HG02885 (cell line): ENCODE results near the gene OXSR1.
"Not testable (repeated sequence)": the region's sequence is repeated elsewhere in the genome, so short reads cannot be mapped to it uniquely, and the experiment has no call there.

Experiments used
- ATAC-seq: cut with Tn5 transposase; IDR thresholded peaks from one replicate; pipeline ENCODE4 v1.9.1; 2021; ENCODE audit warnings: mild to moderate bottlenecking; ENCODE audit not compliant: unreplicated experiment, poor library complexity

The OXSR1 gene

DNA sequence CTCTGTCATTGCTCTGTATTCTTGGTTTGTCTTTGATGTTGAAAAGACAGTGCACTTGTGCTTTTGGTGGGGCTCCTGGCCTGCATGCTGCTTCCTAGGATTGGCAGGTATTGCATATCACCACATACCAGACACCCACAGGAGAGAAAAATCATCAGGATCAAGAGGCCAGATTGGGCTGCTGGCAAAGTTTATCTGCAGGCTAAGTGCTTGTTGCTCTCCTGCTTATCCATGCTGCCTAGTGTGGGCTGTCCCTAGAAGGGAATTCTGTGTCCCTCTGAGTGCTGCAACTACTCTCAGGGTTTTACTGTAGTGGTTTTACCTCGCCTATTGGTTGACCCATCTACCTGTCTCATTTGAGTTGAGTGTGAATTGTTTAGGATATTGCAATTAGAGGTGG is 99.4 kb downstream of the OXSR1 start:
- ATAC-seq, result no peak

DNA sequence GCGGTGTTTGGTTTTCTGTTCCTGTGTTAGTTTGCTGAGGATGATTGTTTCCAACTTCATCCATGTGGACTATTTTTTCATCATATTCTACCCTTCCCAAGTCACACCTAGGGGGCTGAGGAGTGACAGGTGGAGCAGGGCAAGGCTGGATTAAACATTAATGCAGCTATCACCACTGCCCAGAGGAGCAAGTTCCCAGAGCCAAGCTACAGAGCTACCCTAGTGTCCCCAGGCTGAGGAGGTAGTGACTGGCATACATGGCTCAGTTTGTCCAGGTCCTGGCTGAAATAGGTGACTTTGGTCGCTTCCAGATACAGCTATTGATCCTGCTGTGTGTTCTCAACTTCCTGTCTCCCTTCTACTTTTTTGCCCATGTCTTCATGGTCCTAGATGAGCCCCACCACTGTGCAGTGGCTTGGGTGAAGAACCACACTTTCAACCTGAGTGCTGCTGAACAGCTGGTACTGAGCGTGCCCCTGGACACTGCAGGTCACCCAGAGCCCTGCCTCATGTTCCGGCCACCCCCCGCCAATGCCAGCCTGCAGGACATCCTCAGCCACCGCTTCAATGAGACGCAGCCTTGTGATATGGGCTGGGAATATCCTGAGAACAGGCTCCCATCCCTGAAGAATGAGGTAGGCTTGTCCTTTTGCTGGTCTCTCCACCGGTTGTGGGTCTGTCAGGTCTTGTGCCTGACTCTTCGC is 100.4 kb downstream of the OXSR1 start, which contains the start of gene SLC22A13:
Gene SLC22A13, plus strand, starts transcription at position 209 of the 704 bp plus-strand sequence. Its CDS starts 49 bp downstream, at position 258.
- ATAC-seq, result no peak

DNA sequence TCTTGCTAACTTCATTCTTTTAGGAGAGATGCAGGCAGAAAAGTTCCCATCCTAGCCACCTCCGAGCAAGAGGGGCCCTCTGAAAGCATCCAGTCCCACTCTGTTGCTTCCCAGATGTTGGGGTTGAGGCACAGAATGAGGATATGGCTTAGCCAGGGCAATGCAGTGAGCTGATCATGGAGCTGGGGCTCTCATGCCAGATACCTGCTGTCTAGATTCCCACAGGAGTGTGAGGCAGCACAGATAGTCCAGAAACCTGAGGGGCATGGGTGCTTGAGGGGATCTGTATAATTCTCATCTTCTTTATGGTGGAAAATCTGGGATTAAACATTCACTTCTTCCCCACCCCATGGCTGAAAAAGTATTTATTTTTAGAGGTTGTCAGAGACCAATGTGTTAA is 101.5 kb downstream of the OXSR1 start:
- ATAC-seq, result no peak

DNA sequence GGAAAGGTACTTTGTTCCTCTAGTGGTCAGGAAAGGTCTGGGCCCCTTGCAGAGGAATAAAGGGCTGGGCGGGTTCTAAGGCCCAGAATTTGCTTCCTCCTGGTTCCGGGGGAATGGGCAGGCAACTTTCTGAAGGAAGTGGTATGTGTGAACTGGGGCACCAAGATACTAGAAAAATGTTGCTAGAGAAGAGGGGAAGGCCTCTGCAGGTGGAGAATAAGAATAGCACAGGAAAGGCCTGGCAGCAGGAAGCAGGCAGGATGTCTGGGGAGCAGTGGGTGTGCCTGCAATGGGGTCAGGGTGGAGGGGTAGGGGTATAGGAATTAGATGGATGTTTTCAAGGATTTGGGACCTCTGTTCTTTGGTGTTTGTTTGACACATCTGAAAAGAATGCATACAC is 102.3 kb downstream of the OXSR1 start:
- no peak for ATAC-seq

DNA sequence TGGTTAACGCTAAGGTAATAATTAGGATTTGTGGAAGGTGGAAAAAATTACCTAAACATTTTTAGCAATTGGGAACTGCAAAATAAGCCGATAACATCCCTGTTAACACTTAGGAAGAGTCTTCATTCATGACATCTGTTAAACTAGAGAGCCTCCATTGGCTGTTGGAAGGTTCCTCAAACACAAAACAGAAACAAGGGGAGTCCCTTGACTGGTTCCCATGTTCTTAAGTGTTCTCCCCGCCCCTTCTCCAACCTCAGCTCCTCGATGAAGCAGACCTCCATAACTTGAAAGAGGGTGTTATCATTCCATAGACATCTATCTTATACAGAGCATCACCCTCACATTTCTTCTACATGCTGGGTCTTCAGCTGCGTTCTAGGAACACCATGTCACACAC is 102.8 kb downstream of the OXSR1 start:
- ATAC-seq, result peak; percentile 40

DNA sequence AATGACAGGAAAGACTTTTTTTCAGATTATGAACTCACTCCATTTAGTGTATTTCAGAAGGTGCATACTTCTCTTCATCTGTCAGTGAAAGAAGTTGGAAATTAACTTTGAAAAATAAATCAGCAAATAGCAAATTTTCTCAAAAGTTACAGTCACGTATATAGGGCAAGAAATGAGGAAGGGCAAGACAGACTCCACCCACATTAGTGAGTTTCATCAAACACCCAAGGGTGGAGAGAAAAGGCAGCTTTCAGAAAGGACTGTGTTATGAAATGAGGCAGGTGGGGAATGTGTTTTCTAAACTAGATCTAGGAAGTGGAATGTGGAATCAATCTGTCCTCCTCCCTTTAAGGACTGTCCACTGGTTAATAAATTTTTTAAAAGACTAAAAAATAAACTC is 103.2 kb downstream of the OXSR1 start:
- peak; percentile 77 for ATAC-seq

DNA sequence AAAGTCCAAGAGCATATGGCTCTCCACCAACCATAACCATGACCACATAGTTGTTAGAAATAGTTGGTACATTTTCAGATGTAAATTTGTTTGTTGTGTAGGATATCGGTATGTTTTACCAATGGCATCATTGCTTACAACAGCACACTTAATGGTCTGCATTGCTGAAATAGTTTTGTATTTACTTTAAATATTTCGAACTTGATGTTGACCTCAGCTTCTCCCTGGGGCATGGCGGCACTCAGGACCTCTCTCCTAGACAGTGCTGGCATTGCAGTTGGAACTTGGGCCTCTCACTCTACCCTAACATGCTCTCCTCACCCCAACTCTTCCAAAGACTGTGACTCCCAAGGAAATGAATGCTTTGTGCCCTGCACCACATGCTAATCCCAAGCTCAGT is 105.3 kb downstream of the OXSR1 start:
- ATAC-seq, result no peak

DNA sequence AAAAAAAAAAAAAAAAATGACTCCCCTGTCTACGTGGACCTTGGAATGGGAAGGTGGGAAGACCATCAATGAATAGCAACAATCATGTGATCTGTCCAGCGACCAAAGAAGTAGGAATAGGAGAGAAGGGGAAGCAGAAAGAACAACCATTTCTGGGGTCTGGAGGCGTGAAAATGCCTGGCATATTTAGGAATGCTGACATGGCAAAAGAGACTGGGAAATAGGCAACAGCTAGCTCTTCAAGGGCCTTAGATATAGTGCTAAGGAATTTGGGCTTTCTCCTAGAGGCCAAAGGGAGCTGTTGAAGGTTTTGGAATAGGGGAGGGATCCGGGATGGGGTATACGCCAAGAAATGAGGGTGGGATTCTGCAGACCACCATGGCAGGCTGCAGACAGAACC is 106.2 kb downstream of the OXSR1 start:
- ATAC-seq, result no peak

DNA sequence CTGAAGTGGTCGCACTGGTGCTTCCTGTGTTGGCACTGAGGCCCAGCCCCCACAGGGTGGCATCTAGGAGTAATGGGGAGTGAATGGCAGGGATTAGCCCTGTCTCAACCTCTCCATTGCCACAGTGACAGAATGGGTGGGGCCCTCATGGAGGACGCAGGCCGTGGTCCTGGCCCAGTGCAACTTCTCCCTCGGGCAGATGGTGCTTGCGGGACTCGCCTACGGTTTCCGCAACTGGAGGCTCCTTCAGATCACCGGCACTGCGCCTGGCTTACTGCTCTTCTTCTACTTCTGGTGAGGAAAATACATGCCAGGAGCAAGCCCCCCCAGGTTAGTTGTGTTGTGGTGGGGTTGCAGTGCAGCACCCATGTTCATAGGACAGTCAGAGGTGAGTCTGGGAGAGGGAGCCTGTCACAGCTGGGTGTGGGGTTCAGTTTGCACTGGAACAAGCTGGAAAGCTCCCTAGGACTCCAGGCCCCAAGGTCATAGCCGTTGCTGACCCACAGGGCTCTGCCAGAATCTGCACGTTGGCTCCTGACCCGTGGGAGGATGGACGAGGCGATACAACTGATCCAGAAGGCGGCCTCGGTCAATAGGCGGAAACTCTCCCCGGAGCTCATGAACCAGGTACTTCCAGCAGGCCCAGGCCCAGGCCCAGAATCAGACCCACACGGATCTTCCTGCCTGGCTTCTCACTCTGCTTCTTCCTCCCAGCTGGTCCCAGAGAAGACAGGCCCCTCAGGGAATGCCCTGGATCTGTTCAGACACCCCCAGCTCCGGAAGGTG is 109.7 kb downstream of the OXSR1 start:
- no peak for ATAC-seq

DNA sequence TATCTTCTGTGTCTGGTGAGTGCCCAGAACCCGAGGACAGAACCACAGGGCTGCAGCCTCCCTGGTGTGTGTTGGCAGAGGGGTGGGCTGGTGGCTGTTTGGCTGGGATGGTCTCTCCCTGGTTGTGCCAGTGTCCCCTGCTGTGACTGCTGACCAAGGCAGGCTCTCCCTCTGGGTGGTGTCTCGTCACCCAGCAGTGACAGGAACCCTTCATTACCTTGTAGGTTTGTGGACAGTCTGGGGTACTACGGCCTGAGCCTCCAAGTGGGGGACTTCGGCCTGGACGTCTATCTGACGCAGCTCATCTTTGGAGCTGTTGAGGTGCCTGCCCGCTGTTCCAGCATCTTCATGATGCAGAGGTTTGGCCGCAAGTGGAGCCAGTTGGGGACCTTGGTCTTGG is 110.3 kb downstream of the OXSR1 start:
- no peak for ATAC-seq

DNA sequence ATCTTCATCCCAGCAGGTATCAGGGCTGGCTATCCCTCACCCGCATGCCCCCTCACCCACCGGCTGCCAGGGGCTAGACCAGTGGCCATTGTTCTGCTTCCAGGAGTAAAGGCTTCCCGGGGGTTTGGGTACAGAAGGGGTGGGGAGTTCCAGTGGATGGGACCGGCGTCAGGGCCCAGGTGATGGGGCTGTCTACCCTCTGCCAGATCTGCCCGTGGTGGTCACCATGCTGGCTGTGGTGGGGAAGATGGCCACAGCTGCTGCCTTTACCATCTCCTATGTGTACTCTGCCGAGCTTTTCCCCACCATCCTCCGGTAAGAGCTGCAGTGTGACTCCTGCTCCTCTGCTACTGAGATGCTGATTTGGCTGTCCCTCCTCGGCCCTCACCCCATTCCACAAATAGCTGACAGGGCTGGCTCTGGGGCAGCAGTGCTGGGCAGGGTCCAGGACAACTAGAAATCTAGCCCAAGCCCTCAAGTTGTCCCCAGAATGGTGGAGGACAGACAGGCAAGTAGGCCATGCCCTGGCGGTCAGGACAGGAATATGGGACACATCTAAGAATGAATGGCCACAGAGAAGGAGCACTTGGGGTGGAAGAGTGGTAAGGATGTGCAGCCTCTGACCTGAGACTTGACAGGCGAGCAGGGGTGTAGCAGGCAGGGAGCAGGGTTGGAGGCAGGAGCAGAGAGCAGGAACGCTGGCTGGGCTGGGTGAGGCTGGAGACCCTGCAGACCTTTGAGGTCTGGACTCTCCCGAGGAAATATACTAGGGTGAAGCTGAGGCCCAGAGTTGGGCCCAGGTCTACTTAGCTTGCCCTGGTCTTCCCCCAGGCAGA is 111.0 kb downstream of the OXSR1 start:
- no peak for ATAC-seq

DNA sequence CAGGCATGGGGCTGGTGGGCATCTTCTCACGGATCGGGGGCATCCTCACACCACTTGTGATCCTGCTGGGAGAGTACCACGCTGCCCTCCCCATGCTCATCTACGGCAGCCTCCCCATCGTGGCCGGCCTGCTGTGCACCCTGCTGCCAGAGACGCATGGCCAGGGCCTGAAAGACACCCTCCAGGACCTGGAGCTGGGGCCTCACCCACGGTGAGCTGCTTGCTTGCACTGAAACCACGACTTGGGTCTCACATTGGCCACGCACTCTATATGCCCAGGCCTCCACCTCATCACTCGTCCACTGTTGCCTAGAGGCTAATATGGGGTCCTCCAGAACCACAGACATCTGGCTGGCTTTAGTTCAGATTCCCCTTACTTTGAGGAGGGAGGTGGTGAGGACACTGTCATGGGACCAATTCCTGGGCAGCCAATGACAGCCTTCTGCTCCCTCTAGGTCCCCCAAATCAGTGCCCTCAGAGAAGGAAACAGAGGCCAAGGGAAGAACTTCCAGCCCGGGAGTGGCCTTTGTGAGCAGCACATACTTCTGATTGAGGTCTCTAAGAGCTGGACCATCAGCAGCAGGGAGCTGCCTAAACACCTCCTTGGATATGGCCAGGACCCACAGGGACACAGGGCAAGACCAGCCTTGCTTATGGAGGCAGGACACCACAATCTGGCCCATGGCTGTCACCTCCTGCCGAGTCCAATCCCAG is 111.7 kb downstream of the OXSR1 start:
- ATAC-seq, result no peak

DNA sequence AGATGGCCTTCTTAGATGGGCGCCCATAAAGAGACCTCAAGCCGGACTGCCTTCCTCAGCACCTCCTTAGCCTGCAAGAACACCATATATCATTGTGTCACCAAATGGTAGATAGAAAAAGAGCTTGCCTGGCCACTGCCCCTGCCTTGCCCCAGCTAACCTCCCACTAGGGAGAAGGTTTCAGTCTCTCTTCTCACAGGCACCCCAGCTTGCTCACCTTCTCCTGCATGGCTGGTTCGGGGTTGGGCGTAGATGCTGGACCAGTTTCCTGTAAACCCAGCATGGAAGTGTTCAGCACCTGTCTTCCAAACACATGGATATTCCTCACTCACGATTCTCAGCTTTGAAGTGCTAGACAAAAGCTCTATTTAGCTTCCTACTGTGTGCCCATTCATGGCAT is 113.5 kb downstream of the OXSR1 start:
- no peak for ATAC-seq

DNA sequence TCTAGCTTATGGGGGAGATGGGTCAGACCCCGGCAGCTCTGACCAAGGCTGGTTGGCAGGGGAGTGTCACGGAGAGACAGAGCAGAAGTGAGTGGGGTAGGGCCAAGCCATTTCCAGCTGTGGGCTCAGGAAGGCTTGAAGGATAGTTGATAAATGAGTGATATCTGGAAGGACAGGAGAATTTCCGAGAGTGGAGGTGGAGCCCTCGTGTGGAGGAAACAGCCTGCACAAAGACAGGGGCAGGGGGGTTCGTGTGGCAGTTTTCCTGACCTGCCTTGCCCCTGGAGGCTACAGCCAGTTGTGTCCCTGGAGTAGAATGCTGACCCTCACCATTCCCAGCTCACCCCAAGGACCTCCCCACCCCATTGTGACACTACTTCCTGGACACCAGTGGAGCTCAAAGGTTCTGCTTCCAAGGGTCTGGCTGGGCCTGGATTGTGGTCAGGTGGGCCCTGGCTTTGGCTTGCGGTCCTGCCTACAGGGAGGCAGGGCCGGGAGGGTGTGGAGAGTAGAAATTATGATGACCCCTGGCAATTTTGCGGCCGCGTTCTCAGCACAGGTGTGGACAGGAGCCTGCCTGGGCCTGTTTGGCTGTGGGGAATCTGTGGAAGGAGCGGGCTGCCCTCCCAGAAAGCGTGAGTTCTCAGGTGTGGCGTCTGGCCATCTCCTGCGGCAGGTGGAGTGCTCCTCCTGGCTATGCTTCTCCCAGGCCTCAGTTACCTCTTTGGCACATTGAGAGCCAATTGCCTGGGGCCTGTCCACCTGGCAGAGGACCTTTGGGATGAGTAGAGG is 116.8 kb downstream of the OXSR1 start, which contains the start of gene SLC22A14:
Gene SLC22A14, plus strand, starts transcription at position 400 of the 792 bp plus-strand sequence. CDS start 23,733 bp downstream, outside the sequence.
- no peak for ATAC-seq

DNA sequence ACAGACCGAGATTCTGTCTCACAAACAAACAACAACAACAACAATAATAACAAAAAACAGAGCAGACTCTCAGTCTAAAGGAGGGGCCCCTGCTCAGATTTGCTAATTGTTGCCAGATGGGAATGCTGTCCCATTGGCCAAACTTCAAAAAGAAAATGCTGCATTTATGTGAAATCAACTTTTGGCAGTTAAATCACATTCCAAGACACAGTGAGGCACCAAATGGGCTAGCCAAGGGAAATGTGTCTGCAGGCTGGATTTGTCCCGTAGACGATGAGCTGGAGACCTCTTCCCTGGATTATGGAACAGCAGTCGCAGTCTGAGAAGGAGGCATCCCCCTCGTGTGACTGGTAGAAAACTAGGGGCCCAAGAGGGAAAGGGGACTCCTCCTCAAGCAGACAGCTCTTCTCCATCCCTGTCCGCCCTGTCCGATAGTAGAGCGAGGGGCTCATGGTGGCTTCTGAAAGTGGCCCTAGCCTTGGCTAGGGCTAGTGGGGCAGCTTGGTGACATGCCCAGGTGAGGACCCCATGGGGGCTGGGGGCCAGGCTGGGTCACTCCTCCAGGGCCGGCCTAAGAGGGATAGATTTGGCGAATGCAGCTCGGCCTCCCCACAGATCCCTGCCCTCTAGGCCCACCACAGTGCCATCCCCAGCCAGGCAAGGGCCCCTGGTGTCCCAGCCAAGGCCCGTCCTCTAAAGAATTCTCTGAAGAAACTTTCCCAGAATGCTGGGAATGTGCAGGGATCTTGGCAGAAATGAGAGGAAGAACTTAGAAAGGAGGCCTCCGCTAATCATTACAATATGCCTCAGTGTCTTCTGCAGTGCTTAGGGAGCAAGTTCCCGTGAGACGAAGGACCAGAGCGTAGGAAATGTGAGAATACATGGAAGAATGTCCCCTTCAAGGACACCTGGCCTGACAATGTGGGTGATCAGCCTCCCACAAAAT is 118.7 kb downstream of the OXSR1 start:
- no peak for ATAC-seq

DNA sequence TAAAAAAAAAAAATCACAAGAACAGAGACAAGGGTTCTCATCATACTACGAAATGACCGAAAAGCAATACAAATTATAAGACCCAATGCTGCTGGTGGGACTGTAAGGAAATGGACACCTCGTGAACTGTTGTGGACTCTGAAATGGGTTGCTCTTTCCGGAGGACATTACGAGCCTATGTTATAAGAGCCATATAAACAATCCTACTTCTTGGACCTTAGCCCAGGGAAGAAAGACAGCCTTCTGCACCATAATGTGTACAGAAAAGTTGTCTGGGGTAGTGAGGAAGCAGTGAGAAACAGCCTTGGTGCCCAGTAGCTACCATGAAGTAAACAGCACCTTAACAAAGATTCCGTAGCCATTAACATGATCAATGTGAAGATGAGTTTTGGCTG is 119.4 kb downstream of the OXSR1 start:
- no peak for ATAC-seq

DNA sequence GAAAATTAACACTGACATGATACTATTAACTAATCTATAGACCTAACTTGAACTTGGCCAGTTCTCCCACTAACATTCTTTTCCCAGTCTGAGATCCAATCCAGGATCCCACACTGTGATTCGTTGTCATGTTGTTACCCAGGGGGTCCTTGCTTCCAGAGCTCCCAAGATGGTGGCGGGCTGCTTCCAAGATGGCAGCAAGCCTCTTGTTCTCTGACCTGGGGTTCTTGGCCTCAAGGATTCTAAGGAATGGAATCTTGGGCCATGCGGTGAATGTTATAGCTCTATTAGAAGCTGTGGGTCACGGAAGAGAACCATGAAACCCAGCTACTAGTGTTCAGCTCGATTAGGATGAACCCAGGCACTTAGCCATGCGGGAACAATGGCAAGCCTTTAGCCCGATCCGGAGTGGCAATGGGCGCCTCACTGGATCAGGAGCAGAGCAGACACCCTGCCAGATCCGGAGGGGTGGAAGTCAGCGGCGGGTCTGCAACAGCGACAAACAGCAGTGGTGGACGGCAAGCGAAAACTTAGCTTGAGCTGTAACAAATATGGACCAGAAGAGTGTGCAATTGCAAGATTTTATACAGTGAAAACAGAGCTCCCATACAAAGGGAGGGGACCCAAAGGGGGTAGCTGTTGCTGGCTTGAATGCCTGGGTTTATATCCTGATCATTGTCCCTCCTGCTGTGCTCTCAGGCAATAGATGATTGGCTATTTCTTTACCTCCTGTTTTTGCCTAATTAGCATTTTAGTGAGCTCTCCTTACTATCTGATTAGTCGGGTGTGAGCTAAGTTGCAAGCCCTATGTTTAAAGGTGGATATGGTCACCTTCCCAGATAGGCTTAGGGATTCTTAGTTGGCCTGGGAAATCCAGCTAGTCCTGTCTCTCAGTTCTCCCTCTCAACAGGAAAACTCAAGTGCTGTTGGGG is 124.2 kb downstream of the OXSR1 start:
- ATAC-seq, result not testable (repeated sequence)
